Stimulated activated CD8-positive, alpha-beta memory T cell treated with anti-CD3 and anti-CD28 coated beads, Interleukin-7, amount 100 ng/mL, for 1 hour (primary cell): ENCODE data around the gene PEA15.

Experiments
- DNase-seq, 2 donors: peaks; one replicate each; pipeline ENCODE4 v3.0.0-alpha.2; 2020; ENCODE audit warnings: low read depth in 2 of 2

Gene PEA15

DNA sequence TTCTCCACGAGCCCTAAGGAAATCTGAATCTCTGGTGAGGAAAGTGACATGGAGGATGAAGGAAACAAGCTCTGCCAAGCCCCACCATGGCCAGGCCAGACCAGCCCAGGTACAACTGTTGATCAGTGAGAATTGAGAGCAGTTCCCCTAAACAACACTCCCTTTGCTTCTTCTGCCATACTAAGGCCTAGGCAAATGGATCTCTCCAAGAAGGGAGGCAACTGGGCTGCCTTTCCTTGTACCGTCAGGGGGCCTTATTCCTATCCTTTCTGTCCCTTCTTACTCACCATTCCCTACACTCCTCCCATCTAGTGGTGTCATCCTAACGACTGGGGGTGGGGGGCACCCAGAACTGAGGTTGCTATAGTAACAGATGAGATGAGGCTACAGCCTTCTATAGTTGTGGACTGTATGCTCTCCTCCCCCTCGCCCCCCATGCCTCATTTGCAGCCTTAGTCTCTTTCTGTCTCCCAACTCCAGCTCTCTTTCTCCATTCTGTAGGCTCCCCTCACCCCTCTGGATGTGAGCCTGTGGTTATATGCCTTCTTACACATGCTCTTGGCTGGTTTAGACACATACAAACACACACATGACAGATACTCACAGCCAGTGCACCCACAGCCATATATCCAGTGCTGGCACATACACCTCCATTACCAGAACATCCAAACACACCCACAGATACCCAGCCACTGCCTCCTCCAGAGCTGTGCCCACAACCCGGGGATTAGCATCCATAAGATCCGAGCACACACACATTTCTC is 3.6 kb downstream of the PEA15 start:
- DNase-seq: no peak

GRCh38 chr1:160209321-160210046 is 4.3 kb downstream of the PEA15 start:
- no peak for DNase-seq

DNA sequence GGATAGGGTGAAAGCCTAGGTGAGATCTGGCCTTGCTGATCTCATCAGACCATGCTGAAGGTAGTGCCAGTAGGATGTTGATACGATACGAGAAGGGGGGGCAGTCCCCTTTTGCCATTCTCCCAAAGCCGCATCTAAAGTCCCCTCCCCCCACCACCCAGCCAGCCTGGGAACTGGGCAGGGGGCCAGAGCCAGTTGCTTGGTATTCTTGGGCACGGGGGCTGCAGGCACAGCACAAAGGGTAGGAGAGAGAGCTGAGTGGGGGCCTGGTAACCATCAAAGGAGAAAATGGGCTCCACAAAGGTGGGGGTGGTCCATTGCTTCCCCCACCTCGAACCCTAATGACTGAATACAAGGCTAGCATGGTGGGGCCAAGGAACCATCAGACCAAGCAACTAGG is 5.4 kb downstream of the PEA15 start:
- DNase-seq: no peak

- no peak for DNase-seq
Measured at GRCh38 chr1:160211046-160211790, 6.0 kb downstream of the PEA15 start.

GRCh38 chr1:160214481-160215140 is 9.4 kb downstream of the PEA15 start:
- DNase-seq: no peak

GRCh38 chr1:160216301-160216700 is 11.1 kb downstream of the PEA15 start:
- no peak for DNase-seq

DNA sequence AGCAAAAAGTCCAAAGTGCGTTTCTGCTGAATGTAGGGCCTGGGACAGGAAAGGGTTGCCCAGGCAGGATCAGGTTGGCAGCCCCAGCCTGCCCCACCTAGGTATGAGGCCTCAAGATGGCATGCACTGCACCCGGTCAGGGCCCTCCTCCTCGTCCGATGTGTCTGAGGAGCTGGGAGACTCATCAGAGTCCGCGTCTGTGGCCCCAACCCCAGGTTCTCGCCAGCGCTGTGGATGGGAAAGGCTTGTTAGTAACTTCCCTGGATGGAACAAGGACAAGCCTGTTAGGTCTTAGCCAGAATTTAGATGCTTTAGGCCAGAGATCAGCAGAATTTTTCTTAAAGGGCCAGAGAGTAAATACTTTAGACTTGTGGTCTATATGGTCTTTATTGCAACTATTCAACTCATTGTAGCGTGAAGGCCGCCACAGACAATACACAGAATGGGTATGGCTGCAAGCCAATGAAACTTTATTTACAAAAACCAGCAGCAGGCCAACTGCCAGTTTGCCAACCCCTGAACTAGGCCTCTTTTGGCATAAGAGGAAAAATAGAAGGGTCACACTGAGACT is 12.4 kb downstream of the PEA15 start:
- DNase-seq: no peak

DNA sequence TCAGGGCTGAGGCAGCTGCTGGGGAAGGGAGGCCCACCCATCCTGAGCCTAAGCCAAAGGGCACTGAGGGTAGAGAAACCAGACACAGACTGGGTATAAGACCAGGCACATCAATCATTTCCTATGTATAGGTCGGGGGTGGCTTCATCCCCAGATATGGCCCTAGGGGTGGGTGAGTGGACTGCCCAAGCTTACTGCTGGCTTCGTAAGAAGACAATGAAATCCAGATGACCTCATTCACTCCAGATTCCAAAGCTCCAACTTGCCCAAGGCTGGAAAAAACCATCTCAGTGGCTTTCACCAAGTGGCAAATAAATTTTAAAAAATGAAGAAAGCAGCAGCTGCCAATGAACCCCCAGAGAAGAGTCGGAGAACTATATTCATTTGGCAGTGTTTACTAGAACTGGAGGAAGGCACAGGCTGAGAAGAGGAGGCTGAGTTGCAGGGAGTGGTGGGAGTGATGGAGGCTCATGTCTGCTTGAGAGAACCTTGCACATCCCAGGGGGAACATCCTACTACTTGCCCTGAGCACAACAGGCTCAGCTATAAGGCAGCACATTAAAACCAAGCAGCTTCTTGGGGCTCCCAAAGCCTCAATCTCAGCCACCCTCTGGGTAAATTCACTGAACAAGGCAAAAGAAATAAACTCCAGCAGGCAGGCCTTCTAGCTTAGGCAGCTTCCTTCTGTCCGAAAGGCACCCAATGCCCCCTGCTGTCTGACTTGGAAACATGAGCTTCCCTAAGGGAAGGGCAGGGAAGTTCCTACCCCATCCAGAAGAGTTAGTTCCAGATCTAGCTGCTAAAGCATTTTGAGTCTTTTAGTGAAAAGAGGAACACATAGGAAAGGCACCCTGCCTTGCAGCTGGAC is 14.1 kb downstream of the PEA15 start:
- DNase-seq: no peak

DNA sequence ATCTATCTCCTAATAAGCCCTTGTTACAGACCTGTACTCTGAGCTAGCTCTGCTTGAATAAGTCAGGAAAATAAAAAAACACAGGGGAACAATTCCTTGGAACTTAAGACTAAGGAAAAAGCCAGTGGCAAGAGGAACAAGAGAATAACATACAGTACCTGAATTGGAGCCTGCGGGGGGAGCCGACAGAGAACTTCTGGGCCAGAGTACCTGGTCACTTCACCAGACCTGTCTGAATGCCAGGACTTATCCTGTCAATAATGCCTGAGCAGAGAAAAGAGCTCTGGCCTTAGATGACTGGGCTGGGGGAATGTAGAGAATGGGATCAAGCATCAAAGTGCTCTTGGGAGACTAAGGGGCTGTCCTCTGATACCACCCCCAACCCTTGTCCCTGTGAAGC is 15.1 kb downstream of the PEA15 start:
- no peak for DNase-seq

DNA sequence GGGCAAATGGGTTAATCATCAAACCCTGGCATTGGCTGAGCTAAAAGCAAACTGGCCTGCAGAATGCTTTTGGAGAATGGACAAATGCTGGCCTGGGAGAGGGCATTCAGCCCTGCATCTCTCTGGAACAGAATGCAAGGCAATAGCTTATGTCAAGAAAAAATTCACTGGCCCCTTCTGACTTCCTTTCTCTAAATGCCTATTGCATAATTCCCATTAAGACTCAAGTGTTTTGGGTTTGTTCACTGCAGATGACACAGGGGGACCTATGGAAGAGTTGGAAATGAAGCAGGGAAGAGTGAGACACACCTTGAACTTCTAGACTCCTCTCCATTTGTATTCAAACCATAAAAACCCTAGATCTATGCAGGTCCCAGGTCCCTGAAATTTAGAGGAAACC is 15.9 kb downstream of the PEA15 start:
- no peak for DNase-seq

DNA sequence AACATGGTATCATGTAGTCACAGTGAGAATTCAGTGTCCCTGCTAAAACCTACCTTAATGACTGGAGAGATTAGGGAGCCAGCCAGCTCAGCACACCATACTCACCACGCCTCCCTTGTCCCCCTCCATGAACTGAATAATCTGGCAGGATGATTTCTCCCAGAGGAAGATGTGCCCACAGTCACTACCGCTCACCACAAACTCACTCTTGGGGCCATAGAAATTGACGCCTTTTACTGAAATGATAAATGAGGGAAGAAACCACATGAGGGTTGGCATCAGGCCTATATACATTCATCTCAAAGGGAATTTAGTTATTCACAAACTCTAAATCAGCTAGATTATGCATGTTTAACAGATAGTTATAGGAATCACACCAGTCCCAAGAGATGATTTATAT is 17.4 kb downstream of the PEA15 start:
- DNase-seq: no peak

GRCh38 chr1:160224606-160225005 is 19.4 kb downstream of the PEA15 start:
- no peak for DNase-seq

GRCh38 chr1:160225345-160225744 is 20.2 kb downstream of the PEA15 start:
- no peak for DNase-seq

DNA sequence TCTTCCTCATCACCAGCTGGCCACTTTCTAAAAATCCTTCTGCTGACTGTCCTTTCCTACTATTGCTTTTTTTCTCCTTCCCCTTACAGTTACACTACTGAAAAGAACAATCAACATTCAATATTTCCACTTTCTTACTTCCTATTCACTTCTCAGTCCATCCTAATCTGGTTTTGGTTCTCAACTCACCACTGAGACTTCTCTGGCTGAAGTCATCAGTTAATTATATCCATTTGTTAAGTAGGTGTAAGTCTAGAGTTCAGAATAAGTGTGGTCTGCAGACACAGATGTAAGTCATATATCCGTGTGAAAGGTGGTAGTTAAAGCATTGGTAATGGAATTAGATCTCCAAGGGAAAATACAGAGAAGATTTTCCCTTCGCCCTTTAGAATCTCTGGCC is 21.4 kb downstream of the PEA15 start:
- no peak for DNase-seq

DNA sequence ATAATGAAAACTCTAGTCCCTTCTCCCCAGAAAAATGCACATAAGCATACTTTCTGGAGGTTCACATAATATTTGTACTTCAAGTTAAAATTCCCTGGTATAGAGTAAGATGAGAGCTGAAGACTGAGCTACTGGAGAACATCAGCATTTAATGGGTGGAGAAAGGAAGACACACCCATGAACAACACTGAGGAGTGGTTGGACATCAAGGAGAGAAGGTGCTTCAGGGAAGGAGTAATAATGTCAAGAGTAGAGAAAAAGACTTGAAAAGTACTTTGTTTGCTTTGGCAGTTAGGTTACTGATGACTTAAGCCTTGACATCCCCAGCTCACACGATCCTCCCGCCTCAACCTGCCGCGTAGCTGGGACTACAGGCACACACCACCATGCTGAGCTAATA is 21.9 kb downstream of the PEA15 start:
- DNase-seq: no peak

GRCh38 chr1:160227561-160227960 is 22.4 kb downstream of the PEA15 start:
- no peak for DNase-seq

DNA sequence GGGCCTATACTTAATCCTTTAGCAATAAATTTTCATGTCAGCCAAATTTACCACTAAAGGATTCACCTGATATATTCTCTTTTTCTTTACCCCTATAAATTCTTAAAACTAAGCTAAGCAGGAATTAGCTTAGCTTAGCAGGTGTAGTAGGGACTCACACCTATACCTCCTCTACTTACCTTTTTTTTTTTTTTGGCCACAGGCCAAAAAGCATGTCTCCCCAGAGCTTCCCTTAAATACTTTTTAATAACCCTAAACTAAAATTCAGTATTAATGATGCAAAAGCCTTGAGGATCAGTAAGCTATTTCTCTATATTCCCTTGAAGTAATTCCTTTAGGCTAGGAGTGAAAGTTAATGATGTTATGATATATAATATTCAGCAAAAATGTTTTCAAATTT is 23.2 kb downstream of the PEA15 start:
- DNase-seq: no peak

DNA sequence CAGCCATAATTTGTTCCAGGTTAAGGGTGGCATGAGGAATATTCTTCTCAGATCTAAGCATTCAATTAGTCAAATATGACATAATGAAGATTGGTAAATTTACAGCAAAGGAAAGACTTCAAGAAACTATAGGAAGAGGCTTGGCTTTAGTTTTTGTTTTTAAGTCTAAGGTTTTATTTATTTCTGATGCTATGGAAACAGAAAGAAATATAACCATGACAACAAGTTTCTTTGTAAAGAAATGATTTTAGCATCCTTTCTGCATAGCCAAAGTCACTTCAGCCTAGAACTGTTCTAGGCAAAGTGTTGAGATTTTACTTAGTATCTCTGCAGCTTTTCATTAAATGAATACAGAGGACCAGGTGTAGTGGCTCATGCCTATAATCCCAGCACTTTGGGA is 27.7 kb downstream of the PEA15 start:
- no peak for DNase-seq

- DNase-seq: no peak
Measured at GRCh38 chr1:160236806-160237205, 31.6 kb downstream of the PEA15 start.

DNA sequence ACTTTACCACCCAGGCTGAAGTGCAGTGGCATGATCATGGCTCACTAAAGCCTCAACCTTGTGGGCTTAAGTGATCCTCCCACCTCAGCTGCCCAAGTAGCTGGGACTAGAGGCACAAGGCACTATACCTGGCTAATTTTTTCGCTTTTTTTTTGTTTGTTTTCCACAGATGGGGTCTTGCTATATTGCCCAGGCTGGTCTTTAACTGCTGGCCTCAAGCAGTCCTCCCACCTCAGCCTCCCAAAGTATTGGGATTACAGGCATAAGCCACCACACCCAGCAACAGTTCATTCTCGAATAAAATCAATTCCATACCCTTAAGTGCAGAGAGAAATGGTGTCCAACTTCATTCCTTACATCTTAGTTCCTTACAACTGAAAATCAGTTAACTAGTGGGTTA is 32.4 kb downstream of the PEA15 start:
- no peak for DNase-seq

- DNase-seq: no peak
Measured at GRCh38 chr1:160238408-160238807, 33.2 kb downstream of the PEA15 start.
